Esophagus (tissue), 2 donors: ENCODE measurements around the gene PTAFR. TPM values are rescaled to one million over a fixed set of nuclear protein-coding genes. Genes with fewer than 3 reads are reported as not detected.
A peak's percentile ranks its signal among the peaks of the same experiment; 100 is the strongest.

ENCODE experiments used
- H3K27ac ChIP-seq, 2 donors: one replicate each; pipeline ENCODE4 v1.5.1; 2013; ENCODE audit warnings: low read depth in 2 of 2, mild to moderate bottlenecking in 2 of 2, inconsistent platforms in 1 of 2, low read length in 1 of 2, moderate library complexity in 1 of 2
- H3K27me3 ChIP-seq, 2 donors: one replicate each; pipeline ENCODE4 v1.6.1; 2013; ENCODE audit warnings: low read length in 2 of 2, control low read depth in 1 of 2, mild to moderate bottlenecking in 1 of 2; ENCODE audit not compliant: insufficient read depth in 2 of 2, control insufficient read depth in 1 of 2
- H3K36me3 ChIP-seq, 2 donors: one replicate each; pipeline ENCODE4 v1.6.1; 2013; ENCODE audit warnings: low read length in 1 of 2; ENCODE audit not compliant: control insufficient read depth in 2 of 2, insufficient read depth in 2 of 2
- H3K4me1 ChIP-seq, 2 donors: one replicate each; pipeline ENCODE4 v1.6.1; 2013; ENCODE audit warnings: low read length in 1 of 2; ENCODE audit not compliant: control insufficient read depth in 2 of 2, insufficient read depth in 2 of 2
- H3K4me3 ChIP-seq, 2 donors: one replicate each; pipeline ENCODE4 v1.5.1; 2013; ENCODE audit warnings: low read length in 2 of 2, mild to moderate bottlenecking in 2 of 2, low read depth in 1 of 2, moderate library complexity in 1 of 2
- H3K9me3 ChIP-seq, 2 donors: one replicate each; pipeline ENCODE4 v1.6.1; 2013; ENCODE audit warnings: mild to moderate bottlenecking in 2 of 2, low read depth in 1 of 2, low read length in 1 of 2, moderate library complexity in 1 of 2; ENCODE audit not compliant: control insufficient read depth in 2 of 2, insufficient read depth in 1 of 2
- WGBS, 2 donors: extraction: QIAGEN DNeasy Blood & Tissue Kit; methylation state at CpG; one replicate each; pipeline ENCODE4 v1.1.7; 2013; 5-methylcytosine and 5-hydroxymethylcytosine counted together
- polyA plus RNA-seq, 2 donors: library from polyadenylated mRNA; stranded (reverse); fragments of 200-250 nt; gene quantifications; one replicate each; pipeline ENCODE4 v1.2.3, GENCODE V29; 2013
- donor health status: healthy with polysubstance abuse.
- donor health status: Bipolar disorder and iron deficiency.

The PTAFR gene
- polyA plus RNA-seq, 2 donors = 2.4 to 3.1 TPM

GRCh38 chr1:28126212-28126611, 50.3 kb downstream of the PTAFR start:
- Histone ChIP-seq H3K4me1 (peaks cover 0 to 3% of the 10 kb centered on the region in 2 donors), H3K4me3 (no peak overlapping the region), H3K9me3 (no peaks in the 10 kb centered on the region), H3K36me3 (no peaks in the 10 kb centered on the region), H3K27ac (no peak overlapping the region), H3K27me3 (no peaks in the 10 kb centered on the region)
- 68 to 70% methylated on average over 3 of the region's 3 CpGs for WGBS, 2 donors

- no peak overlapping the region for H3K4me3 ChIP-seq
- WGBS, 2 donors = 49 to 60% methylated on average over 4 of the region's 4 CpGs
- no peaks in the 10 kb centered on the region for H3K9me3 ChIP-seq
- H3K36me3 ChIP-seq = no peaks in the 10 kb centered on the region
- no peaks in the 10 kb centered on the region for H3K4me1 ChIP-seq
- peak overlapping the region in 1 of 2 donors; percentile 63 for H3K27ac ChIP-seq
- no peaks in the 10 kb centered on the region for H3K27me3 ChIP-seq
These were observed 53.0 kb downstream of the PTAFR start for GRCh38 chr1:28123461-28123961.

GRCh38 chr1:28122183-28122582, 54.3 kb downstream of the PTAFR start:
- no peaks in the 10 kb centered on the region for H3K27me3 ChIP-seq
- H3K4me3 ChIP-seq = no peak overlapping the region
- no peak overlapping the region for H3K27ac ChIP-seq
- no peaks in the 10 kb centered on the region for H3K36me3 ChIP-seq
- 79 to 88% methylated on average over 3 of the region's 3 CpGs for WGBS, 2 donors
- no peaks in the 10 kb centered on the region for H3K9me3 ChIP-seq
- no peaks in the 10 kb centered on the region for H3K4me1 ChIP-seq

GRCh38 chr1:28119556-28119955, 56.9 kb downstream of the PTAFR start:
- H3K4me1 ChIP-seq = no peaks in the 10 kb centered on the region
- H3K4me3 ChIP-seq = no peak overlapping the region
- H3K36me3 ChIP-seq = no peaks in the 10 kb centered on the region
- no peaks in the 10 kb centered on the region for H3K9me3 ChIP-seq
- no peaks in the 10 kb centered on the region for H3K27me3 ChIP-seq
- 92 to 95% methylated on average over 8 of the region's 8 CpGs for WGBS, 2 donors
- H3K27ac ChIP-seq = no peak overlapping the region

- H3K4me1 ChIP-seq = no peaks in the 10 kb centered on the region
- H3K9me3 ChIP-seq = no peaks in the 10 kb centered on the region
- 82 to 83% methylated on average over 5 of the region's 5 CpGs for WGBS, 2 donors
- no peaks in the 10 kb centered on the region for H3K27me3 ChIP-seq
- no peak overlapping the region for H3K4me3 ChIP-seq
- H3K36me3 ChIP-seq = no peaks in the 10 kb centered on the region
- H3K27ac ChIP-seq = no peak overlapping the region
These were observed 57.7 kb downstream of the PTAFR start for GRCh38 chr1:28118640-28119307.

GRCh38 chr1:28115267-28115666, 61.2 kb downstream of the PTAFR start:
- H3K4me3 ChIP-seq = no peak overlapping the region
- no peaks in the 10 kb centered on the region for H3K4me1 ChIP-seq
- no peaks in the 10 kb centered on the region for H3K9me3 ChIP-seq
- H3K27ac ChIP-seq = no peak overlapping the region
- WGBS, 2 donors = 42 to 45% methylated on average over 4 of the region's 4 CpGs
- H3K36me3 ChIP-seq = no peaks in the 10 kb centered on the region
- no peaks in the 10 kb centered on the region for H3K27me3 ChIP-seq

- Histone ChIP-seq H3K9me3 (no peaks in the 10 kb centered on the region), H3K27me3 (no peaks in the 10 kb centered on the region), H3K36me3 (no peaks in the 10 kb centered on the region), H3K27ac (no peak overlapping the region), H3K4me1 (no peaks in the 10 kb centered on the region), H3K4me3 (no peak overlapping the region)
- WGBS, 2 donors = 84 to 92% methylated on average over 2 of the region's 2 CpGs
These were observed 61.6 kb downstream of the PTAFR start for GRCh38 chr1:28114844-28115243.

- WGBS, 2 donors = 88 to 91% methylated on average over 3 of the region's 3 CpGs
- Histone ChIP-seq H3K27ac (no peak overlapping the region), H3K9me3 (no peaks in the 10 kb centered on the region), H3K36me3 (no peaks in the 10 kb centered on the region), H3K4me1 (no peaks in the 10 kb centered on the region), H3K4me3 (no peak overlapping the region), H3K27me3 (no peaks in the 10 kb centered on the region)
These were observed 63.3 kb downstream of the PTAFR start for GRCh38 chr1:28113242-28113572.

GRCh38 chr1:28112388-28113241, 63.9 kb downstream of the PTAFR start:
- Histone ChIP-seq H3K27me3 (no peaks in the 10 kb centered on the region), H3K9me3 (no peaks in the 10 kb centered on the region), H3K27ac (no peak overlapping the region), H3K4me3 (no peak overlapping the region), H3K36me3 (no peaks in the 10 kb centered on the region), H3K4me1 (no peaks in the 10 kb centered on the region)
- 70 to 77% methylated on average over 5 of the region's 5 CpGs for WGBS, 2 donors
